T-helper 1 cell treated with Interleukin-12 subunit alpha and Interleukin-12 subunit beta and Interleukin-4 antibody, amounts not matched to agents 30 μg/mL and 1 μg/mL, for 36 hours (primary cell): ENCODE data around the gene REG4.
A peak's percentile ranks its signal among the peaks of the same experiment; 100 is the strongest.
"Not testable (repeated sequence)": the region's sequence is repeated elsewhere in the genome, so short reads cannot be mapped to it uniquely, and the experiment has no call there.

Experiments used
- H3K27ac Mint-ChIP-seq: one replicate; pipeline ENCODE4 v1.8.0; 2021; ENCODE audit warnings: mild to moderate bottlenecking, mixed read lengths
- H3K27me3 Mint-ChIP-seq: one replicate; pipeline ENCODE4 v1.8.0; 2021; ENCODE audit warnings: low read depth, mixed read lengths
- H3K36me3 Mint-ChIP-seq: one replicate; pipeline ENCODE4 v1.8.0; 2021; ENCODE audit warnings: low read depth, mixed read lengths
- H3K4me1 Mint-ChIP-seq: one replicate; pipeline ENCODE4 v1.8.0; 2021; ENCODE audit warnings: low read depth, mixed read lengths
- H3K4me3 Mint-ChIP-seq: one replicate; pipeline ENCODE4 v1.8.0; 2021; ENCODE audit warnings: mild to moderate bottlenecking, moderate library complexity, mixed read lengths
- H3K9me3 Mint-ChIP-seq: one replicate; pipeline ENCODE4 v1.8.0; 2021; ENCODE audit warnings: mixed read lengths

The REG4 gene

DNA sequence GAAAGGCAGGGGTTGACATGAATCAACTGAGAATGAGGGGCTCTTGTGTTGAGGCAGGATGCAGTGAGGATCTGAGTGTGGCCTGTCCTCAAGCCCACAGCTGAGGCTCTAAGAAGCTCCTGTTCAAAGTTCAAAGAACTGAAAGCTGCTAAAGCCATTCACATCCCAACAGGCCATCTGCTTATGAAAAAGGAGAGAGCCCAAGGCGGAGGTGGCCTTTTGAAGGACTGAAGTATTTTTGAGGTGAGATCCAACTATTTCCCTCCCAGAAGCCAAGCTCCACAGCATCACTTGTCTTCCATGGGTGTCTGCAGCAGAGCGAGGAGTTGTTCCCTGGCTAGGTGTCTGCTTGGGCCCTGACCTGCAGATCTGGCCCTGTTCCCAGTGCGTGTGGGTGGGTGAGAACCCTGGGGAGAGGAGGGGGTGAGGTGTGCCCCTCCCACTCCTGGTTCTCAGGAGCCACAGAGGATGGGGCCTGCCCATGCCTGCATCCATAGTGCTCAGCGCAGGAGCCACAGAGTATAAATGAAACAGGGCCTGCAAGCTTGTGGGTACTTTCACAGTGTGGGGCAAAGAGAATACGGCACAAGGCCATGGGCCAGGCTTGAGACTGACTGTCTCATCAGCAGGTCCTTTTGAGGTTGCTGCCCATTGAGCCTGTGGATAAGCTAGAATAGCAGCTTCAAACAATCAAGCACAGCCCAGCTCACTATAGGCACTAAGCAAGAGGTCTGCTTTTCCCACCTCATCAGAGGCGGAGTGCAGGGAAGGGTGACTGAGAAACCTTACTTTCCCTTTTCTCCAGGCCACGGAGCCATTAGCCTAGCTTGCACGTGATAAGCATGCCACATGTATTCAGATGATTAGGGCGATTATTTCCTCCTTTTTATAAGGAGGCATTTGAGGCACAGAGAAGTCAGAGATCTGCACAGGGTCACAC lies 15.7 kb downstream of the REG4 start:
- no peak overlapping the region for H3K4me3 Mint-ChIP-seq
- no peaks in the 10 kb centered on the region for H3K27me3 Mint-ChIP-seq
- no peaks in the 10 kb centered on the region for H3K9me3 Mint-ChIP-seq
- peaks cover 3% of the 10 kb centered on the region for H3K4me1 Mint-ChIP-seq
- no peak overlapping the region for H3K27ac Mint-ChIP-seq
- no peaks in the 10 kb centered on the region for H3K36me3 Mint-ChIP-seq

- Mint-ChIP-seq H3K27me3 (no peaks in the 10 kb centered on the region), H3K9me3 (no peaks in the 10 kb centered on the region)
These were observed 16.4 kb downstream of the REG4 start for GRCh38 chr1:119794876-119795240.

DNA sequence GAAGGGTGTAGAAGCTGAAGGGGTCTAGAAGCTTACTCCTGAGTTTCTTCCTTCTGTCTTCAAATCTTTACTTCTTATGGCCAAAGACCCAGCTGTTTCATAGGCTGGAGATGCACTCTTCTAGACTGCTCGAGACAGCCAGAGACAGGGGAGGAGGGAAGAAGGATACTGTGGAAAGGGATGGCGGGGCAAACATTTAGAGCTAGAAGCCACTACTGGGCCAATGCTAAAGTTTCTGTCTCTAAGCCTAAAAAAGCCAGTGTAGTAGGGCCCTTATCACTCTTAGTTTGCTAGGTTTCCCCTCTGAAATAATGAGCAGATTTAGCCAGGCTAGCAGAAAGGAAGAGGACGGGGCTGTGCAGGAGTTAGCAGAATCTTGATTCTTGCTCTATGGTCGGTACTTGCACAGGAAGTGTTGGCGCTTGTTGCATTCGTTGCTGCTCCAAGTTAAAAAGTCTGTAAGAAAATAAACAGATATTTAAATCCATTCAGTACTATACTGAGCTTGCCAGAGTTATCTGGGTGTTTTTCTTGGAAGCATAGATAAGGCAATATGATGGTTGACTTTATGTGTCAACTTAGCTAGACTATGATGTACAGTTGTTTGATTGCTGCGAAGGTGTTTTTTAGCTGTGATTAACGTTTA lies 16.9 kb downstream of the REG4 start:
- H3K36me3 Mint-ChIP-seq: no peaks in the 10 kb centered on the region
- H3K27ac Mint-ChIP-seq: no peak overlapping the region
- H3K9me3 Mint-ChIP-seq: no peaks in the 10 kb centered on the region
- no peak overlapping the region for H3K4me3 Mint-ChIP-seq
- peaks cover under 1% of the 10 kb centered on the region for H3K27me3 Mint-ChIP-seq
- H3K4me1 Mint-ChIP-seq: peaks cover 3% of the 10 kb centered on the region

More at GRCh38 chr1:119794876-119795240, 16.4 kb downstream of the REG4 start:
- Mint-ChIP-seq H3K4me1 (peaks cover 3% of the 10 kb centered on the region), H3K27ac (no peak overlapping the region), H3K4me3 (no peak overlapping the region), H3K36me3 (no peaks in the 10 kb centered on the region)

DNA sequence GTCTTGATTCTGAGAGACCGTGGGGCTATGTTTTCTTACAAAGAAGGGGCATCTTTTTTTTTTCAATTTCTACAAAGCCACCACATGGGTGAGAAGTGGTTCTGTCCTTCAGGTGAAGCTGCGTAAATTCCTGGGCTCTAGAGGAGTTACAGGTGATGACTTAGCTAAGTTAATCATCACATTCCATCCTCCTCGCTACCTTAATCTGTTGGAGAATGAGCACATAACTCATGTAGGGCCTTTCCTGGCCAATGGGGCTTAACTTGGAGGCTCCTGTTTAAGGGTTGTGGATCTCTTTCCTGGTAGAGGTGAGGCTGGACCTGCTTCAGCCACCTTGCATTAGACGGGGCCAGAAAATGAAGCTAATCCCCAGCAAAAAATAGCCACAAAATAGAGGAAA lies 19.9 kb downstream of the REG4 start:
- Mint-ChIP-seq H3K4me3 (no peak overlapping the region), H3K4me1 (peaks cover 9% of the 10 kb centered on the region), H3K27ac (no peak overlapping the region), H3K27me3 (peaks cover 4% of the 10 kb centered on the region), H3K9me3 (no peaks in the 10 kb centered on the region), H3K36me3 (peaks cover 2% of the 10 kb centered on the region)

GRCh38 chr1:119790451-119791198 lies 20.6 kb downstream of the REG4 start:
- Mint-ChIP-seq H3K4me3 (no peak overlapping the region), H3K36me3 (peaks cover 2% of the 10 kb centered on the region), H3K9me3 (no peaks in the 10 kb centered on the region), H3K27ac (no peak overlapping the region), H3K27me3 (peaks cover 4% of the 10 kb centered on the region), H3K4me1 (peaks cover 16% of the 10 kb centered on the region)

GRCh38 chr1:119787776-119788175 lies 23.5 kb downstream of the REG4 start:
- peaks cover 33% of the 10 kb centered on the region for H3K4me1 Mint-ChIP-seq
- H3K36me3 Mint-ChIP-seq: peaks cover 2% of the 10 kb centered on the region
- peaks cover 12% of the 10 kb centered on the region for H3K27me3 Mint-ChIP-seq
- peak overlapping the region; percentile 22 for H3K27ac Mint-ChIP-seq
- no peaks in the 10 kb centered on the region for H3K9me3 Mint-ChIP-seq
- H3K4me3 Mint-ChIP-seq: peak overlapping the region; percentile 61

GRCh38 chr1:119786473-119787050 lies 24.7 kb downstream of the REG4 start:
- H3K36me3 Mint-ChIP-seq, H3K4me3 Mint-ChIP-seq, H3K9me3 Mint-ChIP-seq: not testable (repeated sequence)
- Mint-ChIP-seq H3K27ac (peak overlapping the region; percentile 52), H3K4me1 (peaks cover 35% of the 10 kb centered on the region), H3K27me3 (peaks cover 24% of the 10 kb centered on the region)

- H3K9me3 Mint-ChIP-seq, H3K4me3 Mint-ChIP-seq, H3K36me3 Mint-ChIP-seq: not testable (repeated sequence)
- H3K27ac Mint-ChIP-seq: peak overlapping the region; percentile 52
- peaks cover 35% of the 10 kb centered on the region for H3K4me1 Mint-ChIP-seq
- peaks cover 25% of the 10 kb centered on the region for H3K27me3 Mint-ChIP-seq
These were observed 25.2 kb downstream of the REG4 start for GRCh38 chr1:119786046-119786445.

DNA sequence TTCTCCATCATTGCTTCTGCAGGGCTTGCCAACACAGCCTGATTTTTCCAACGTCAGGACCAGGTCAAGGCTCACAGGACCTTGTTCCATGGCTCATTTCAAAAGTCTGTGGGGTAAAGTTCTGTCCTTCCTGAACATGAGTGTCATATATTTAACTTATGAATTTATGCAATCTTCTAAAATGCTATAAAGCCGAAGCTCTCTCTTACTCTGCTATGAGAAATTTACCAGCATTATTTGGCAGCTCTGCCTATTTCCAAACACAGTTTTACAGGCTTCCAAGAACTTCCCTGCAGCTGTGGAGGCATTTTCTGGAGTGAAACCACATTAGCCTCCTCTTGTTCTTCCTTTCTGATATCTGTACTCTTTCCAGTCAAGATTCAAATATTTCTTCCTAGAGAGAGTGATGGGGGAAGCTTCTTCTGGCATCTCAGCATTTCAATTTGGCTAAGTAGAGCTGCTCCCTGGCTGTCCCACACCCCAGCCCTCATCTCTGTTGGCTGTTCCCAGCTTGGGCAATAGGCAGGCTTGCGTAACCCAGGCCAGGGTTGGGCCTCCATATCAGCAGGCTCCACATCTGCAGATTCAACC lies 27.0 kb downstream of the REG4 start:
- Mint-ChIP-seq H3K27ac (no peak overlapping the region), H3K4me1 (peaks cover 35% of the 10 kb centered on the region), H3K27me3 (peaks cover 34% of the 10 kb centered on the region), H3K9me3 (no peaks in the 10 kb centered on the region), H3K36me3 (peaks cover 2% of the 10 kb centered on the region), H3K4me3 (no peak overlapping the region)

DNA sequence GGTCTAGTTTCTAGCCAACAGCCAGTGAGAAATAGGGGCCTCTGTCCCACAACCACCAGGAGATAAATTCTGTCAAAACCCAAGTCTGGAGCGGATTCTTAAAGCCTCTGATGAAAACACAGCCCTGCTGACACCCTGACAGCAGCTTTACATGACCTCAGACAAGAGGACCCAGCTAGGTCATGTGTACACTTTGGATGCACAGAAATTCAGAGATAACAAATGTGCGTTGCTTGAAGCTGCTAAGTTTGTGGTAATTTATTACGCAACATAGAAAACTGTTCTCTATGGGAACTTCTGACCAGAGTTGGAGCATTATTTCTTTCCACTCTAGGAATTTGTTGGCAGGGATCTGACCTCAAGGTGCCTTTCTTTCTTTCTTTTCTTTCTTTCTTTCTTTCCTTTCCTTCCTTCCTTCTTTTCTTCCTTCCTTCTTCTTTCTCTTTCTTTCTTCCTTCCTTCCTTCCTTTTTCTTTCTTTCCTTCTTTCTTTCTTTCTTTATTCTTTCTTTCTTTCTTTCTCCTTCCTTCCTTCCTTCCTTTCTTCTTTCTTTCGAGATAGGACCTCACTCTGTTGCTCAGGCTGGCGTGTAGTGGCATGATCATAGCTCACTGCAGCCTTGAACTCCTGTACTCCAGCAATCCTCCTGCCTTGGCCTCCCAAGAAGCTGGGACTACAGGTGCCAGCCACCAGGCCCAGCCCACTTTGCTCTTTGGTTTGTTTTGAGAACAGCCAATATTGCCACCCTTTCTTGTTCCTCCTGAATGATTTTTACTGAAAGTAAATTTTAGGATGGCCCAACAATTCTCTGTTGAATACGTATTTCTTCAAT lies 27.7 kb downstream of the REG4 start:
- H3K27ac Mint-ChIP-seq: peak overlapping the region; percentile 52
- H3K9me3 Mint-ChIP-seq: no peaks in the 10 kb centered on the region
- peaks cover 32% of the 10 kb centered on the region for H3K27me3 Mint-ChIP-seq
- H3K4me3 Mint-ChIP-seq: no peak overlapping the region
- peaks cover 2% of the 10 kb centered on the region for H3K36me3 Mint-ChIP-seq
- H3K4me1 Mint-ChIP-seq: peaks cover 35% of the 10 kb centered on the region

DNA sequence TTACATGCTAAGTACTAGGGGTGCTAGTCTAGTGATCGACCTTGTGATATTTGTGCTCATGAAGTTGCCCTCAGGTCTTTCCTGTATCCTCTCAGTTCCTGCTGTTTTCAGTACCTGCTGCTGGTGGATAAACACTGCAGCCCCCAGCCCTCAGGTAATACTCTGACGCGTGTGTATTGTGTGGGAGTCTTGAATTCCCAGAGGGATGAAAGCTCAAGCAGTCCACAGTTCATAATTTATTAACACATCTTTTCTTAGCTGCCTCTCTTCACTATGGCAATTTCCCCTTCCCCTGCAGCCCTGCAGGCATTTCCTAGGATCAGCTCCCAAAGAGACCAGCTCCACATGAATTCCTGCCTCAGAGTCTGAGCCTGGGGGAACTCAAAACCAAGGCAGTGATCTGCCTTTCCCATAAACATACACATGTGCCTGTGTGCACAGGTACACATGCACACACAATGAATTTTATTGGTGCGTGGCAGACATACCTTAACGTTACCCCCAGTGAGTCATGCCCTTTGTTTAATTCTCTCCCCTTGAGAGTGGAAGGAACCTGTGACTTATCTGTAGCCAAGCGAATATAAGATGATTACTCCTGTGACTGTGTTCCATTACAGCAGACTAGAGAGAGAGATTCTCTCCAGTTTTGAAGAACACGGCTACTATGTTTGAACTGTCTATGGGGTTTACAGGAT lies 28.5 kb downstream of the REG4 start:
- Mint-ChIP-seq H3K36me3 (peaks cover 2% of the 10 kb centered on the region), H3K27ac (peak overlapping the region; percentile 52), H3K27me3 (peaks cover 36% of the 10 kb centered on the region), H3K4me1 (peaks cover 33% of the 10 kb centered on the region), H3K9me3 (no peaks in the 10 kb centered on the region), H3K4me3 (no peak overlapping the region)

DNA sequence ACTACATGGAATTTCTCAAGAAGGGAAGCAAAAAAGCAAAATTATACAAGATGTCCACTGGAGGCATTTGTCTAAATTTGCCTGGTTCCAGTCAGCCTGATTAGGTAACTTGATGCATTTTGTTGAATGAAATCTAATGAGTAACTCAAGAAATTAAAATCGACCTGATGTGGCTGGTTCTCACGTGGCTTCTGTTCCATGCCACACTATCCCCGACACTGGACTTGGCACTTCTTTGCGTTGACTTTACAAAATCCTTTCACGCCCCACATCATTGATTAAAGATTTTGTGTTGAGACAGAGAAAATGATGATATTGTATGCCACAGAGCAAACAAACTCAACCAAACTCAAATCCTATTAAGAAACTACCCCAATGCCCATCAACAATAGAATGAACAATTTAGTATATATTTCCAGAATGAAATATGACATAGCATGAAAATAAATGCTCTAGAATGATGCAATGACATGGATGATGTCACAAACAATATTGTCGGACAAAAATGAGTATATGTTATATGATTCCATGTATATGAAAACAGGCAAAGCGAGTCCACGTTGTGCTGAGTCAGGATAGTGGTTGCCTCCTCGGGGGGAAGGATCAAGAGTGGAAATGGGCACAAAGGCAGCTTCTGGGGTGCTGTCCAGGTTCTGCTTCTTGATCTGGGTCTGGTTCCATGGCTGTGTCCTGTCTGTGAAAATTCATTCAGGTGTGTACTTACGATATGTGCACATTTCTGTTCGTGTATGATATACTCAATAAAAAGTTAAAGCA lies 29.6 kb downstream of the REG4 start:
- Mint-ChIP-seq H3K27ac (no peak overlapping the region), H3K9me3 (no peaks in the 10 kb centered on the region), H3K4me3 (no peak overlapping the region), H3K4me1 (peaks cover 28% of the 10 kb centered on the region), H3K36me3 (no peaks in the 10 kb centered on the region), H3K27me3 (peaks cover 39% of the 10 kb centered on the region)
